IMR-90 (cell line): ENCODE measurements around the gene FAM83B.

Source experiments
- BHLHE40 ChIP-seq: fragments of 150-350 bp; IDR thresholded peaks from 2 replicates; pipeline ENCODE4 v1.6.1; 2016; ENCODE audit warnings: mild to moderate bottlenecking, low read depth, low read length
- CEBPB ChIP-seq: IDR thresholded peaks from 2 replicates; pipeline ENCODE4 v1.6.1; 2012; ENCODE audit warnings: low read depth, low read length, improper control_type of control experiment
- FOS ChIP-seq: fragments of 150-350 bp; IDR thresholded peaks from 2 replicates; pipeline ENCODE4 v1.6.1; 2016; ENCODE audit warnings: low read depth, low read length
- MAFK ChIP-seq: IDR thresholded peaks from 2 replicates; pipeline ENCODE4 v1.6.1; 2012; ENCODE audit warnings: low read depth, low read length, improper control_type of control experiment
- MAZ ChIP-seq: IDR thresholded peaks from 2 replicates; pipeline ENCODE4 v1.6.1; 2012; ENCODE audit warnings: low read depth, mild to moderate bottlenecking, low read length, improper control_type of control experiment, moderate library complexity, borderline replicate concordance
- MXI1 ChIP-seq: IDR thresholded peaks from 2 replicates; pipeline ENCODE4 v1.6.1; 2012; ENCODE audit warnings: low read depth, mild to moderate bottlenecking, low read length, moderate library complexity, borderline replicate concordance
- NFE2L2 ChIP-seq: fragments of 150-350 bp; IDR thresholded peaks from 2 replicates; pipeline ENCODE4 v1.6.1; 2016; ENCODE audit warnings: low read depth, mild to moderate bottlenecking, low read length
- POLR2A ChIP-seq: IDR thresholded peaks from 2 replicates; pipeline ENCODE4 v1.6.1; 2012; ENCODE audit warnings: mild to moderate bottlenecking, low read depth, low read length
- RAD21 ChIP-seq: IDR thresholded peaks from 2 replicates; pipeline ENCODE4 v1.6.1; 2012; ENCODE audit warnings: low read length, improper control_type of control experiment
- RCOR1 ChIP-seq: IDR thresholded peaks from 2 replicates; pipeline ENCODE4 v1.6.1; 2012; ENCODE audit warnings: mild to moderate bottlenecking, low read length, improper control_type of control experiment; ENCODE audit not compliant: insufficient replicate concordance
- RFX5 ChIP-seq: IDR thresholded peaks from 2 replicates; pipeline ENCODE4 v1.8.0; 2012; ENCODE audit warnings: low read depth, mild to moderate bottlenecking, low read length, moderate library complexity
- SMC3 ChIP-seq: fragments of 150-350 bp; IDR thresholded peaks from 2 replicates; pipeline ENCODE4 v1.6.1; 2016; ENCODE audit warnings: low read depth, mild to moderate bottlenecking, antibody characterized with exemption, low read length, moderate library complexity
- TF ChIP-seq, protein P1 (sequence below): conservative IDR thresholded peaks from 2 replicates; pipeline ENCODE4 v1.5.1; 2012; ENCODE audit warnings: mild to moderate bottlenecking, low read depth, low read length, improper control_type of control experiment
- TF ChIP-seq, protein P2 (sequence below): fragments of 150-350 bp; IDR thresholded peaks from 2 replicates; pipeline ENCODE4 v1.6.1; 2017; ENCODE audit warnings: mild to moderate bottlenecking, antibody characterized with exemption, low read length, low read depth

DNA sequence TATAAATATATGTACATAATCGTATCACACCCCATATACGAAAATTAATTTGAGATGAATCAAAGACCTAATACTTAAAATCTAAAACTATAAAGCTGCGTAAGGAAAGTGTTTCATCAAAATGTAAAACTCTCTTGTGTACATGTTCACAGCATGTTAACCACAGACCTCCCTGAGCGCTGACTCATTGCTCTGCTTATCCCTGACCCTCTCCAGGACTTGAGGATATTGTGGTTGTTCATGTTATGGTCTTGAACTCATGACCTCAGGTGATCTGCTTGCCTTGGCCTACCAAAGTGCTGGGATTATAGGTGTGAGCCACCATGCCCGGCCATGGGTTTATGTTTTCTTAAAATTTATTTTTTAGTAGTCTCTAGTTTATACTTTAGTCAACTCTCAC, 14.2 kb downstream of the FAM83B start:
- TF ChIP-seq, protein P1, sequence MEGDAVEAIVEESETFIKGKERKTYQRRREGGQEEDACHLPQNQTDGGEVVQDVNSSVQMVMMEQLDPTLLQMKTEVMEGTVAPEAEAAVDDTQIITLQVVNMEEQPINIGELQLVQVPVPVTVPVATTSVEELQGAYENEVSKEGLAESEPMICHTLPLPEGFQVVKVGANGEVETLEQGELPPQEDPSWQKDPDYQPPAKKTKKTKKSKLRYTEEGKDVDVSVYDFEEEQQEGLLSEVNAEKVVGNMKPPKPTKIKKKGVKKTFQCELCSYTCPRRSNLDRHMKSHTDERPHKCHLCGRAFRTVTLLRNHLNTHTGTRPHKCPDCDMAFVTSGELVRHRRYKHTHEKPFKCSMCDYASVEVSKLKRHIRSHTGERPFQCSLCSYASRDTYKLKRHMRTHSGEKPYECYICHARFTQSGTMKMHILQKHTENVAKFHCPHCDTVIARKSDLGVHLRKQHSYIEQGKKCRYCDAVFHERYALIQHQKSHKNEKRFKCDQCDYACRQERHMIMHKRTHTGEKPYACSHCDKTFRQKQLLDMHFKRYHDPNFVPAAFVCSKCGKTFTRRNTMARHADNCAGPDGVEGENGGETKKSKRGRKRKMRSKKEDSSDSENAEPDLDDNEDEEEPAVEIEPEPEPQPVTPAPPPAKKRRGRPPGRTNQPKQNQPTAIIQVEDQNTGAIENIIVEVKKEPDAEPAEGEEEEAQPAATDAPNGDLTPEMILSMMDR: no peak
- TF ChIP-seq SMC3: no peak
- TF ChIP-seq CEBPB: no peak
- TF ChIP-seq POLR2A: no peak
- no peak for TF ChIP-seq MXI1
- TF ChIP-seq NFE2L2: 0 out of 2 replicates have a peak, but pooled peaks have one; percentile 4
- no peak for TF ChIP-seq MAFK
- no peak for TF ChIP-seq RFX5
- TF ChIP-seq, protein P2, sequence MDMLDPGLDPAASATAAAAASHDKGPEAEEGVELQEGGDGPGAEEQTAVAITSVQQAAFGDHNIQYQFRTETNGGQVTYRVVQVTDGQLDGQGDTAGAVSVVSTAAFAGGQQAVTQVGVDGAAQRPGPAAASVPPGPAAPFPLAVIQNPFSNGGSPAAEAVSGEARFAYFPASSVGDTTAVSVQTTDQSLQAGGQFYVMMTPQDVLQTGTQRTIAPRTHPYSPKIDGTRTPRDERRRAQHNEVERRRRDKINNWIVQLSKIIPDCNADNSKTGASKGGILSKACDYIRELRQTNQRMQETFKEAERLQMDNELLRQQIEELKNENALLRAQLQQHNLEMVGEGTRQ: no peak
- peak; percentile 53; the same call in 1 of the 2 replicates for TF ChIP-seq BHLHE40
- TF ChIP-seq RAD21: no peak
- TF ChIP-seq FOS: no peak
- no peak for TF ChIP-seq MAZ
- TF ChIP-seq RCOR1: no peak
